HTERT RPE-1 (cell line): Measurements from ENCODE around the gene CRTC1.

Experiments used
- in situ Hi-C: fragments of 300-500 bp; cut with MboI; formaldehyde crosslinking; loops from 4 replicates; pipeline ENCODE4 v1.14.3; 2020; ENCODE audit warnings: low sequenced_read_pairs

Gene CRTC1

DNA sequence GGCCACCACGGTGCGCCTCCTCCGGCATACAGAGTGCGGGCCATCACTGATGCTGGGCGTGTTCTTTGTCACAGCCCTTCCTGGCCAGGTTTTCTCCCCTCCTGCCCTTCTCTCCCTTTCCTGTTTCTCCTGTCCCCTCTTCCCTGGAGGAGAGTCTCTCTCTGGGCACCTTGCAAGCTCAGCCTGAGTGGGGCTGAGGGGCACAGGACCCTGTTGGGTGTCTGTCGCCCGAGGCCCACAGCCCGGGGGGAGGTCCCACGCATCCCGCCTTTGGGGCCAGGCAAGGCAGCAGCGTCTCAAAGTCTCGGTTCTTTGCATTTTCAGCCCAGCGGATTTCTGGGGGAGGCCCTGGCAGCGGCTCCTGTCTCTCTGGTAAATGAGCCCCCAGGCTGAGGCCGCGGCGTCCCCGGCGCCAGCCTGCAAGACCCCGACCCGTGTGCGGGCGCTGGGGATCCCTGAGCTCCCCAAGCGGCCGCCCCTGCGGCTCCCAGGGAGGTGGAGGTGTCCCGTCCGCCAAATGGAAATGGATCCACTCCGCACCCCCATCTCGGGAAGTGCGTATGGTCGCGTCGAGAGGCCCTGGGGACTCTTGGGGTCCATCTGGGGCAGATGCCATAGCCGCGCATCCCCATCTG lies 60.4 kb downstream of the CRTC1 start:
- in situ Hi-C loops, result no loop called here

DNA sequence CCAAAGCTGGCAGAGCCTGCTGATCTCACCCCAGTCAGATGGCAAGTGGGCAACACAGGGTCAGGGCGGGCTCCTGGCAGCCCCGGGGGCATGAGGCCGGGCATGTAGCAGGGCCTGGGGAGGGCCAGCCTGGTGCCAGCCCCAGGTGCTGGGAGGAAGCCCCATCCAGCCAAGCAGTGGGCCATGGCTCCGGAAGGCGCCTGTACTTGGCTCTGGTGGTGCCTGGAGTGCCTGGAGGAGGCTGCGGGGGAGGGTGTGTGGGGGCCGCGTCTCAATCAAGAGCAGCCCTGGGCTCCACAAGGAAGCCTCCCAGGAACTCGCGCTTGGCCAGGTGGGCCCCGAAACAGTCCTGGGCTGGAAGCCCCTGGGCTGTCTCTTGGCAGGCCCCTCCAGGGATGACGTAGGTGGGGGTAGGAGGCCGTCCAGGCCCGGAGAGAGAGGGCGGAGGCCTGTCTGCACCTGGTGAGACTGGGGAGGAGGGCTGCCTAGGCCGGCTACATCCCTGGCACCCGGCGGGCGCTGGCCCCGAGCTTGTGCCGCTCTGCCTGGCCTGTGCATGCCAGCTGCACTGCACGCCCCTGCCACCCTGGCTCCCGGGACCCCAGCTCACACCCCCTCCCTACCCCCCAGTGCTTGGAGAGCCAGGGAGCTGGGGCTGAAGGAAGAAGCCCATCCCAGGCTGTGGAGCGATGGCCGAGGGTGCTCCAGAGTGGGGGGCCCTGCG lies 61.7 kb downstream of the CRTC1 start:
- in situ Hi-C loops, result no loop called here

DNA sequence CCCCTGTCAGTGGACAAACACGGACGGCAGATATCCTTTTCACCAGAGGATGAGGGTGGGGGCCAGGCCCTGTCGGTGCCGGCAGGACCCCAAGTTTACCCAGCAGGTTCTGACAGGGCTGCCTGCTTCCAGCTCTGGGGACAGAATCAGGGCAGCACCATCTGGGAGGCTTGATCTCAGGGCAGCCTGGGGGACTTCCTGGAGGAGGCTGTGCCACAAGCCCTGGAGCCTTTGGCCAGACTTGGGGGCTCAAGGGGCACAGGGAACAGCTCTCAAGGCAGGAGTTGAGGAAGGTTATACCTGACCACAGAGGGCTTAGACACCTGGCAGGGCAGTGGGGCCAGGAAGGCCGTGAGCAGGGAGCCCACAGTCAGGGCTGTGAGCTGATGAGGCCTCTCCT lies 62.5 kb downstream of the CRTC1 start:
- in situ Hi-C loops, result no loop called here

DNA sequence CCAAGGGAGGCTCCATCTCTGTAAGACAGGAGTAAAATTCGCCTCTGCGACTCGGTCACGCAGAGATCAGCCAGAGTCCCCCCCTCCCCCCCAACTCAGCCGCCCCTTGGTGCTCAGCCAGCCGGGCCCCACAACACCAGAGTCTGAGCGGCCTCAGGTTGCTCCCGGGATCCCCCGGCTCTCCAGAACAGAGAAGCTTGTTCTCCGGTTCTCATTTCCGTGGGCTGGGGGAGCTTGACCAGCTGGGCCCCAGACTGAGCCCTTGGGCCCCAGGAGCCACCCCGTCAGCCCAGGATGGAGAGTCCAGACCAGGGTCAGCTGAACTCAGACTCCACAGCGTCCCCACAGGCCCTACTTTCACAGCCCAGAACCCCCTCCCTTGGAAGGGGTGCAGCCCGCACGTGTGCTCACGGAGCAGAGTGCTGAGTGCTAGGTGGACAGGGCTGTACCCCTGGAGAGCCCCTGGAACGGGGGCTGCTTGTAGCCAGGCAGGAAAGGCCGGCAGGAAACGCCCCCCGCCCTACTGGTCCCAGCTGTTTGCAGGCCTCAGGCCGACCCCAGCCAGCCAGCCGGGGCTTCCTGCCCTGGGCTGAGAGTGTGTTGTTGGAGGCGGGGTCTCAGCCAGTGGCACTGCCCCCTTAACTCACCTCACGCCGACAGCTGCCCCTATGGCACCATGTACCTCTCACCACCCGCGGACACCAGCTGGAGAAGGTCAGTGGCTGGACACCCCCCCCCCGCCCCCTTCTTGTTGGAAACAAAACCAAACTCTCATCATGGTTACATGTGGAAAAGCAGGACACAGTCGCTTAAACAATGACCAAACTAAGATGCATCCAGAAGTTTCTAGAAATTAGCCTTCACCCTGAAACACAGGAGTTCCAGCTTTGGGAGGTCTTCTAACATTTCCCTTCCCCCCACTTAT lies 63.2 kb downstream of the CRTC1 start:
- in situ Hi-C loops, result no loop called here

DNA sequence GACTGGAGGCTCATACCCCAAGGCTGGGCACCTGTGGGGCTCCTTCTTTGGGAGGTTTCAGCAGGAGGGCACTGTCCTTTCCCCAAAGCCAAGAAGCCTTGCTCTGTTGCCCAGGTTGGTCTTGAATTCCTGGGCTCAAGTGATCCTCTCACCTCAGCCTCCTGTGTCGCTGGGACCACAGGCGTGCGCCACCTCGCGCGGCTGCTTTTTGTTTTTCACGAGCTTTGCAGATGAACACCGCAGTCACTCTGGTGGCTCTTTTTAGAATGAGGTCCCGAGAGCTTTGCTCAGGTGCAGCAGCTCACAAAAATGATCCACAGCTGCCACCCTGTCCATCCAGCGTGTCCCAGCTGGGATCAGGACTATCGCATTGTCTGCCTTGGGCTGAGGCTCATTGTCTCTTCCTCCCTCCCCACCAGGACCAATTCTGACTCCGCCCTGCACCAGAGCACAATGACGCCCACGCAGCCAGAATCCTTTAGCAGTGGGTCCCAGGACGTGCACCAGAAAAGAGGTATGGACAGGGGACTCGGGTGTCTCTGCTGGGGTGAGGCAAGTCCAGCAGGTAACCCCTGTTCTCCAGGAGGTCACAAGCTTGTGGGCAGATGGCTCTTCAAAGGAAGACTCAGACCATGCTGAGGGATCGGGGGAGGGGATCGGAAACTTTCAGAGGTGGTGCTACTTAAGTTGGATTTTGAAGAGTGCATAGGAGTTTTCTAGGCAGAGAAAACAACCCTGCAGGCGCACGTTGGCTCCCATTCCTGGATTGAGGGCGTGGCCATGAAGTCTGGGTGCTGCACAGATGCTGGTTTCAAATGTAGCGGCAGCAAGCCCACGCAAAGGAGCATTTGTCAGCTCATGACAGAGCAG lies 66.1 kb downstream of the CRTC1 start:
- in situ Hi-C loops, result no loop called here

DNA sequence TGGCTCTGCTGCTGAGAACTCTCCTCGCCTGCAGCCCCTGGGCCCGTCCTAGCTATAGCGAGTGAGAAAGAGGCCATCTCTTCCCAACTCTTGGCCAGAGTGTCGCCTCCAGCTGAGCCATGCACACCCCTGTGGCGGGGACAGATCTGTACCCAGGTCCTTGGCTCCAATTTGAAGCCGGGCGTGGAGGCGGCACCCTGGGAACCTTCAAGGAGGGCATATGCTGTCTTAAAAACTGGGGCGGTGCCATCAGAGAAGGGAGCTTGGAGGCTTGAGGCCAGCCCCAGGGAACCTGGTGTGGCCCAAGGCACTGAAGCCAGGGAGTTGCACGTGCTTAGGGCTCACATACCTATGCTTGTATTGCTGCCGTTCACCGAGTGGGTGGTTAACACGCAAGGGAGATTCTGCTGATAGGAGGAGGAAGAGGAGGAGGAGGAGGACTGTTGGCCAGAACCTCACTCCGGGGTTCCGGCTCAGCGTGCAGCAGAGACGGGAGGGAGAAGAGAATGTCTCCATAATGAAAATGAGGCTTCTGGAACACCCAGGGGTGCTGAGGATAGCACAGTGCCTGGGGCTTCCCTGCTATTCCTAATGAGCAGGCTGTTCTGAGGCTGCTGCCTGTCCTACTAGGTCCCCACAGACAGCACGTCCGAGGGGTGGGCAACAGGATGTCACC lies 67.0 kb downstream of the CRTC1 start:
- in situ Hi-C loops, result no loop called here

DNA sequence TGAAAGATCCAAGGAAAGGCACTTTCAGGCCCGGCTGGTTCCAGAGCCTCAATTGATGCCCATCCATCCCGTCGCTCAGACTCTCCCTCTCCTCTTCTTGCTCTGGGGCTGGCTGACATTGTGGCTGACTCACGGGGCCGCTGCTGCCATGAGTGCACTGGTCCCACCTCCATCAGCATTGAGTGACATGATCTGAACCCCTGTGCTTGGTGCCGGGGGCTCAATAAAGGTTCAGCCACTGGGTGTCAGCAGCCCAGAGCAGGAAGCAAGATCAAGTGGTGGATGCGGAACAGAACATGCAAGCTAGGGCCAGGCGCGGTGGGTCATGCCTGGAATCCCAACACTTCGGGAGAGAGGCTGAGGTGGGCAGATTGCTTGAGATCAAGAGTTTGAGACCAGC lies 68.1 kb downstream of the CRTC1 start:
- in situ Hi-C loops, result no loop called here

DNA sequence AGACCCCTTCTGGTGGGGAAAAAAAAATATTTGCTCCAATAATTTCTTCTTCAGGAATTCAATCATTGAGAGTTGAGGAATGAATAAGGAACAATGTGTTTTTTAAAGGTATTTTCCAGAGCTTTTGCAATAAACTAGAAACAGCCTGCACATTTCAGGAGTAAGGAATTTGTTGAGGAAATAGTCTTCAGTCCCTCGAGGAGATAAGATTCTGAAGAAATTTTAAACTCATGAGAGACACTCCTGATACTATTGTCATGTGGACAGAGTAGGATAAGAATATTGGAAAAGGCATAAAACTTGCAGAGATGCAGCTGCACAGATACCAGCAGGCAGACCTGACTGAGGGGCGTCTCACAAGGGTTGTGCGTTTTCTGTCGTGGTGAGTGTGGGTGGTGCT lies 71.0 kb downstream of the CRTC1 start:
- in situ Hi-C loops, result no loop called here

DNA sequence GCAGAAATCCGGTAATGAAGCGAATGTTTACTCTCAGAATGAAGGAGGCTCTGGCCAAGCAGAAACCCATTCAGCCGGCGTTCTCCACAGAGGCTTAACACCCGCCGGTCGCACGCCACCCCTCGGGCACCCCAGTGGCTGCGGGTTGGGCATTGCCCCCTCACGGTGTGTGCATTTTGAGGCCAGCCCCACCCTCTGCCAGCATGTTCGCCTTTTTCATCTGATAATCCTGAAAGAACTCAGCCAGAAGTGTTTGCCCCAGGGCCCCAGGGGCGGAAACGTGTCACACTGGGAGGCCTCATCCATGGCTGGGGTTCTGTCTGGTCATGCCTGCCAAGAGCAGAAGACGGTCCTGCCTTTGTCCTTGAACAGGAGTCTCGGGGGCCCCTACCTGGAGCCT lies 73.4 kb downstream of the CRTC1 start:
- in situ Hi-C loops, result no loop called here

DNA sequence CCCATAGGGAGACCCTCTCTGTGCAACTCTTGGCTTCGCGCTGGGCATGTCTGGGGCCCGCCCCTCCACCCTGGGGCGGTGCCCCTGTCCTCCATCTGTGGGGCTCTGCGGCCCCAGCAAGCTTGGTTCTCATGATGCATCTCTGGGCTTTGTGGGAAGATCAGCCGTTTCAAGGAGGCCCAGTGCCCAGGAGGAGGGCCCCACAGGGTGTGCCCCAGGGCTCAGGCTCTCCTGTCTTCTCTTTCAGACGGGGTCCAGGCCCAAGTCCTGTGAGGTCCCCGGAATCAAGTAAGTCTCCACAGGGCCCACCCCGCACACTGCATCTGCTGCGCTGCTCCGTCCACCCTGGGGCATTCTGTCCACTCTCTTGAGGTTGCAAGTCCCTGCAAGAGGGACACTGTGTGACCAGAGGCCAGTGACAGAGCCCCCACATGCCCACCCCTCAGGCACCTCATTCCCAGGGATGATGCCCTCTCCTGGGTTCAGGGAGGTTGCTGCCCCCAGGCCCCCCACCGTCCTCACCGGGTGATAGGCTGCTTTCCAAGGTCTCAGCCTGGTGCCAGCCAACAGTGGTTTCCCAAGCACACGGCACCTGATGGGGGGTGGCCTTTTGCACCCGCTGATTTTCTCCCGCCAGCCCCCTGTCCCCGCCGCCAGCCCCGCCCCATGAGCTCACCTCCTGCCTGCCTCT lies 76.0 kb downstream of the CRTC1 start:
- in situ Hi-C loops, result no loop called here

DNA sequence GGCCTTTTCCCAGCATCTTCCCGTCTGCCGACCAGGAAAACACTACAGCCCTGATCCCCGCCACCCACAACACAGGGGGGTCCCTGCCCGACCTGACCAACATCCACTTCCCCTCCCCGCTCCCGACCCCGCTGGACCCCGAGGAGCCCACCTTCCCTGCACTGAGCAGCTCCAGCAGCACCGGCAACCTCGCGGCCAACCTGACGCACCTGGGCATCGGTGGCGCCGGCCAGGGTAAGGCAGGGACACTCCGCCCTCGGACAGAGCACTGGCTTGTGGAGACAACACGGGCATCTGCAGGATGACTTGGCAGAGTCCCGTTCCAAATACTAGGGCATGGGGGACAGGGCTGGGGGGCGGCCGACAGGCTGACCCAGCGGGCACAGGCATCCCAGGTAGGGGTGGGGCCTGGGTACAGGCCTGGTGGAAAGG lies 76.5 kb downstream of the CRTC1 start:
- in situ Hi-C loops, result no loop called here

DNA sequence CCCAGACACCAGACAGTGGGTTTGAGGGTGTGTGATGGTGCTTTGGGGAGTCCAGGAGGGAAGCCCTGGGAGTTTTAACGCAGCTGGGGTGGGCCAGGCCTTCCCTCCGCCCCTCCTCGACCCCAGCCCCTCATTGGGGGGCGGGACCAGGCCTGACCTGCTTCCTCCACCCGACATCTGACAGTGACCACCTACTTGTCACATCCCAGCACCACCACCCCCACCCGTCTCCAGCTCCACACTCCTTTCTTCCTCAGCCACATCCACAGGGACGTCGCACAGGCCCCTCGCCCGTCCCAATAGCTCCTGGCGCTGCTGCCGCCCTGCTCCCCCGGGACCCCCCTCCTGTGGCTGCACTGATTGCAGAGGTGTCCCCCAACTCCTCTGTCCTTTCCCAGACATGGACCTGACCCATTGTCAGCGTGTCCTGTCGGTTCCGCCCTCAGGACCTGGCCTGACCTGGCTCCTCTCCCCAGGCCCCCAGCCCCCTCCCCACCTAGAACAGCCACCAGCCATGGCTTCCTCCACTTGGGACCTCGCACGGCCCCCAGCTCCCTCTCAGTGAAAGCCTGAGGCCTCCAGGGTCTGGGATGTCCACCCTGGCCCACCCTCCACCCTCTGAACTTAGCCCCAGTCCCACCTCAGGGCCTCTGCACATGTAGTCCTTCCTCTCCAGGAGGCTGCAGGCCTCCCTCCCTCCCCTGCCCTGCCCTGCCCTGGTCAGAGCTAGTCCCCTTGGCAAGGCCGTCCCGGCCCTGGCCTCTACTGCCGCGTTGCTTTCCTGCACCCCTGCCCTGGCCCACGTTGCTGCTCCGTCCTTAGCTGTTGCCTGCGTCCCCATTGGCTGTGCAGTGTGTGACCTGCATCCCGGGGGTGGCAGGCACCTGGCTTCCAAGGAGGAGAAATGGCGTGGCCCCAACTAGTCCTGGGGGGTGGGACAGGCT lies 77.2 kb downstream of the CRTC1 start:
- in situ Hi-C loops, result no loop called here

DNA sequence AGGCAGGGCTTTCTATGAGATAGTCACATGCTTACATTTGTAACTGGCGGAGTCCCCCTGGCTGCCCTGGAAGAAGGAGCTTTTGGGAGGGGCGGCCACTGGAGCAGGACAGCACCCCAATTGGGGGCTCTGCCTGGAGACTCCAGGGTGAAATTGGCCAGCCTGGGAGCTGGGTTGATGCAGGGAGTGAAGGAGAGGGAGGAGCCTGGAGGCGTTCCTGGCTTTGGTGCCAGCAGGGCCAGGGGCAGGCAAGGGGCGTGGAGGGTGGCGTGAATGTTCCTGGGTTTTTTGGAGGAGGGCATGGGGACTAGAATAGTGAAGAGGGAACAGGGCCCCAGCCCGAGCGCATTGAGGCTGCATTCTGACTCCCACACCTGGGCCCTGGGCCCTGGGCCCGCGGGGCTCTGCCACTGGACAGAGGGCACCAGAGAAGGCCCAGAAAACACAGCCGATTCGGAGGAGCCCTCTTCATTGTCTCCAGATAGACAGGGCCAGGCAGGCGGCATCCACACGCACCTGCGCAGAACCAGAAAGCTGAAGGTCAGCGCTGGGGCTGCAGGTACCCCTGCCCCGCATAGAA lies 78.1 kb downstream of the CRTC1 start:
- in situ Hi-C loops, result no loop called here

DNA sequence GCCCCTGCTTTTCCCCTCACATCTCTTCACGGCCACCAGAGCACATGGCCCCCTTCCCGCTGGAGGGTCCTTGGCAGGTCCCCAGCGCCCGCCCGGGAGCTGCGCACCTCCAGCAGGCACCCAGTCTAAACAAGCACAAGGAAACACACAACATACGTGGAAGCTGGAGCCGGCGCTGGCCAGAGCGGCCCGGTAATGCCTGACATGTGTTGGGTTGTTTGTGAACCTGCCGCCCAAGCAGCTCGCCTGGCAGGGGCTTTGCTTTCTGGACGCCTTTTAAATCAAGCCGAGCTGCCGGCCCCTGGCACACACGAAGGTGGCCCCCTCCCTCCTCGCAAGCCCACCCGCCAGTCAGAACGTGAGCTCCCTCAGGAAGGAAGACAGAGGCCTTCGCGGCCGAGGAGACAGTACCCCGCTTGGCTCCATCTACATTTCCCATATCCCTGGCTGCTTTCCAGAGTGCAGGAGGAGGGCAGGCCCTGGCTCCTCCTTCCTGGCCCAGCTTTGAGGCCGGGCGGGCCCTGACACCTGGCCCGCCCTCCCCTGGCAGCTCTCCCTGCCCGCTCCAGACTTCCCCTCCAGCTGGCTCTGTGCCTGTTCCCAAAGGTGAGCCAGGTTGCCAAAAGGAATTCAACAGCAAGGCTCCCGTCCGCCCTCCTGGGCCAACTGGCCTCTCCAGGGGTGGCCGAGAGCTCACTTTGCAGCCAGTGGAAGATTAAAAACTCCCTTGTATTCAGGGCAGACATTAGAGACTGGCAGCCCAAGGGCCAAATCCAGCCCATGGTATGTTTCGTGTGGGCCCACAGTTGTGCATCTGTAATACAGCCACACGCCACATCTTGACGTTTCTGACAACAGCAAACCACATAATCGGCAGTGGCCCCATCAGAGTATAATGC lies 78.9 kb downstream of the CRTC1 start:
- in situ Hi-C loops, result no loop called here

DNA sequence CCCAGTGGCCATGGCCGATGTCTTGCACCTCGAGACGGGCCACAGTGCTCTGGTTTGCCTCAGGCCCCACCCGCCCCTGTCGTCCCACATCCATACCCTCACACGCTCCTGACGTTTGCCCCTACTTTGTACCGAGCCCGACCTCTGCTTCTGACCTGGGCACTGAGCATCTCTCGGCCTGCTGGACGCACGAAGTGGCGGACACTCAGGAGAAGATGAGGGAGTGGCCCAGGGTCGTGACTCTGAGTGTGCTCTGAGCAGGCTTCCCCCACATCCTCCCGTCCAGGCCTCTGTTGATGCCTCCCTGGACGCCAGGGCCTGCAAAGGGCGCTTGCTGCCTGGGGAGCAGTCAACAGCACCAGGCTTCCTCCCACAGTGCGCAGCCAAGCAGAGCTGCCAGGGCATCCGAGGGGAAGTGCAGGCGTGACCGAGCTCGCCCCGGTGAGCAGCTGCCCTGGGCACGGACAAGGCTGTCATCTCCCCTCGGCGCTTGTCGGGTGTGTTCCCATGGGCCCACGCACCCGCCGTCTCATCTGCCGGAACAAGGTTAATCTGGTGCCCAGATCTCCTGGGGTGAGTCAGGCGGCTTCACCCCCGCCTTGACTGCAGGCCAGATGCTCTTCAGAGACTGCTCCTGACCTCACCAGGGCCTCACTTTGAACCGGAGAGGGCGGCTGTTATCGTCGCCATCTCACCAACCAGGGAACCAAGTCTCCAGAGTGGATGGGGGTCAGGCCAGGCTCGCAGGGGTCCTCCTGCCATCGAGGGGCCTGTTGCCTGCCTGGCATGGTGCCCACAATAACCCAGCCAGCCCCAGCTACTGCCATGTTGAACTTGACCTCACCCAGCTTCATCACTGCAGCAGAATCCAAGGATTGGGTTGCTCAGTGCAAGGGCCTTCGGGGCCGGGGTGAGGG lies 80.5 kb downstream of the CRTC1 start:
- in situ Hi-C loops, result no loop called here

DNA sequence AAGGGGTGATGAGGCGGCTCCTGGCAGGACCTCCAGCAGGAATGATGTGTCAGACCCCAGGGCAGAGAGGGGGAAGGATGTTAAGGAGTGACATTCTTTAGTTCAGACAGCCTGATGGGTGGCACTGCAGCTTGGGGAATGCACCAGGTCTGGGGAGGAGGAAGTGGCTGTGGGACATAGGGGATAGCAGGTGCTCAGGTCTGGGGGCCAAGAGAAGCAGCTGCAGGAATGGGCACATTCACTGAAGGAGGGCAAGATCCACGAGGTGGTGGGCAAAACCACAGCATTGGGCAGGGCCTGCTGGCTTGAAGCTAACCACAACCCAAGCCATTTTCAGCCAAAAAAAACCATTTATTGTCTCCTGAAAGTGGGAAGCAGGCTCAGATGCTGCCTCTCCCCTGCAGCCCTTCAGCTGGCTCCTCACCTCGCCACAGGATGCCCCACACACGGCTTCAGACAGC lies 81.1 kb downstream of the CRTC1 start:
- in situ Hi-C loops, result no loop called here
